Endothelial cell of umbilical vein (primary cell): ENCODE data around the gene ARFGEF3. TPM values are rescaled to one million over a fixed set of nuclear protein-coding genes. Genes with fewer than 3 reads are reported as not detected.

Source experiments
- BruUV-seq: library from RNA; stranded (reverse); fragments of 400-500 nt; replicated peaks from 2 replicates; lab custom pipeline; 2021; lab: Mats Ljungman, UMichigan
- CTCF ChIA-PET: fragments of 300-600, 350-600 bp; sonication (Branson Sonifier 250); formaldehyde crosslinking; loops from one replicate; lab custom pipeline; 2021; ENCODE audit warnings: antibody characterized with exemption, inconsistent platforms; lab: Charles Lee
- POLR2A ChIA-PET: fragments of 300-600, 350-600 bp; sonication (Branson Sonifier 250); formaldehyde crosslinking; loops from one replicate; lab custom pipeline; 2021; ENCODE audit warnings: antibody characterized with exemption, inconsistent platforms; lab: Charles Lee
- DNase-seq: peaks from one replicate; pipeline ENCODE4 v3.0.0-alpha.2; 2011; ENCODE audit warnings: low read depth, low spot score
- FAIRE-seq: peaks from 2 replicates; lab custom pipeline; 2011; peaks lifted over from hg19 to GRCh38; lab: Jason Lieb, UNC
- H2AFZ ChIP-seq: 2 replicates; pipeline ENCODE4 v1.6.0; 2012; ENCODE audit warnings: low read depth, low read length, control low read depth, inconsistent platforms
- H3K27ac ChIP-seq: 2 replicates; pipeline ENCODE4 v1.5.1; 2011; ENCODE audit warnings: low read depth, mild to moderate bottlenecking, control low read depth, low read length, moderate library complexity; ENCODE audit not compliant: insufficient read depth
- H3K27me3 ChIP-seq, 2 experiments: 2 replicates each; pipeline versions ENCODE4 v1.6.0 to v1.6.1; 2011; ENCODE audit warnings: low read length in 2 of 2, mixed read lengths in 1 of 2; ENCODE audit not compliant: control insufficient read depth in 2 of 2, insufficient read depth in 2 of 2
- H3K36me3 ChIP-seq, 2 experiments: 2 replicates in 1 of 2; 3 replicates in 1 of 2; pipeline ENCODE4 v1.5.1; 2011; ENCODE audit warnings: low read length in 2 of 2, mild to moderate bottlenecking in 1 of 2, moderate library complexity in 1 of 2; ENCODE audit not compliant: control insufficient read depth in 2 of 2, insufficient read depth in 2 of 2; ENCODE audit errors: extremely low read depth in 1 of 2
- H3K4me1 ChIP-seq: 3 replicates; pipeline ENCODE4 v1.5.1; 2011; ENCODE audit warnings: mild to moderate bottlenecking, low read length; ENCODE audit not compliant: control insufficient read depth, insufficient read depth; ENCODE audit errors: extremely low read depth
- H3K4me2 ChIP-seq: 2 replicates; pipeline ENCODE4 v1.6.1; 2011; ENCODE audit warnings: low read length, control low read depth, mixed read lengths; ENCODE audit not compliant: insufficient read depth
- H3K4me3 ChIP-seq, 3 experiments: fragments of 200-600 bp in 1 of 3; sonication (generic), shearing (Covaris generic) in 1 of 3; replicated peaks in 1 of 3; 2 replicates each; pipeline ENCODE4 v1.5.1; 2011 to 2016; ENCODE audit warnings: control low read depth in 3 of 3, low read length in 3 of 3, mild to moderate bottlenecking in 2 of 3, inconsistent platforms in 1 of 3, low read depth in 1 of 3, moderate library complexity in 1 of 3; ENCODE audit not compliant: insufficient read depth in 1 of 3
- H3K79me2 ChIP-seq: 2 replicates; pipeline ENCODE4 v1.6.0; 2012; ENCODE audit warnings: low read length, inconsistent platforms; ENCODE audit not compliant: control insufficient read depth, insufficient read depth
- H3K9ac ChIP-seq: replicated peaks from 2 replicates; pipeline ENCODE3; 2011; ENCODE audit warnings: low read length, control low read depth; ENCODE audit not compliant: insufficient read depth; ENCODE audit errors: extremely low read depth
- H3K9me1 ChIP-seq: replicated peaks from 3 replicates; pipeline ENCODE4 v1.6.0; 2011; ENCODE audit warnings: mild to moderate bottlenecking, low read length; ENCODE audit not compliant: control insufficient read depth, insufficient read depth; ENCODE audit errors: extremely low read depth
- H3K9me3 ChIP-seq: replicated peaks from 2 replicates; pipeline ENCODE4 v1.5.1; 2012; ENCODE audit warnings: low read length, inconsistent platforms; ENCODE audit not compliant: control insufficient read depth, insufficient read depth
- H4K20me1 ChIP-seq: replicated peaks from 2 replicates; pipeline ENCODE3; 2011; ENCODE audit warnings: mild to moderate bottlenecking, low read length; ENCODE audit not compliant: control insufficient read depth, insufficient read depth; ENCODE audit errors: extremely low read depth
- EZH2 ChIP-seq: IDR thresholded peaks from 2 replicates; pipeline ENCODE4 v1.6.1; 2012; ENCODE audit warnings: borderline replicate concordance, low read depth, mild to moderate bottlenecking, moderate library complexity, low read length, inconsistent platforms; ENCODE audit not compliant: severe bottlenecking
- JUN ChIP-seq: IDR thresholded peaks from 2 replicates; pipeline ENCODE4 v1.6.1; 2011; ENCODE audit warnings: borderline replicate concordance, low read depth; ENCODE audit not compliant: insufficient read length, insufficient read depth
- POLR2A ChIP-seq: IDR thresholded peaks from 2 replicates; pipeline ENCODE4 v1.6.1; 2012; ENCODE audit warnings: low read depth, mild to moderate bottlenecking, control low read depth, low read length
- POLR2AphosphoS5 ChIP-seq: IDR thresholded peaks from 2 replicates; pipeline ENCODE4 v1.6.1; 2012; ENCODE audit warnings: low read depth, mild to moderate bottlenecking, control low read depth, low read length, moderate library complexity; ENCODE audit not compliant: insufficient read depth
- dilution Hi-C: fragments of 300-500 bp; cut with MboI; formaldehyde crosslinking; loops from one replicate; pipeline ENCODE4 v1.15.0; 2019; ENCODE audit warnings: low sequenced_read_pairs; ENCODE audit not compliant: extremely low pct_ligation_motif_present
- intact Hi-C: fragments of 100-400 bp; cut with micrococcal nuclease; formaldehyde crosslinking; loops from one replicate; pipeline ENCODE4 v1.10.0; 2022
- polyA plus RNA-seq, 4 experiments: library from polyadenylated mRNA; depleted of rRNA in 3 of 4; stranded (reverse) in 3 of 4; unstranded in 1 of 4; fragments of >200 nt; gene quantifications; 2 replicates each; pipeline versions ENCODE4 v1.2.1 to v1.2.3, GENCODE V29; 2011 to 2012; ENCODE audit warnings: missing spikeins in 1 of 4
- total RNA-seq: library from RNA; stranded (reverse); gene quantifications from 2 replicates; pipeline ENCODE4 v1.2.3, GENCODE V29; 2021

The ARFGEF3 gene
- total and polyA plus RNA-seq, 2 donors (not counting 3 experiments of a cell fraction or from before 2014, with no cell fraction given) = 1.3 to 7.3 TPM

- CTCF ChIA-PET = no interaction called here
- no peaks in the 10 kb centered on the region for H3K79me2 ChIP-seq
- H3K27me3 ChIP-seq = no peaks in the 10 kb centered on the region
- no peaks in the 10 kb centered on the region for H3K9me3 ChIP-seq
- no peaks in the 10 kb centered on the region for H3K4me1 ChIP-seq
- dilution Hi-C loops = no loop called here
- H3K4me2 ChIP-seq = no peak overlapping the region
- no peak overlapping the region for H3K4me3 ChIP-seq
- no peak overlapping the region for H3K27ac ChIP-seq
- no peak overlapping the region for H3K9ac ChIP-seq
- BruUV-seq = no TSS peak
- no peak overlapping the region for H2AFZ ChIP-seq
- POLR2A ChIA-PET = no interaction called here
- FAIRE-seq (no peak), DNase-seq (no peak)
- TF ChIP-seq POLR2AphosphoS5 (no peak), JUN (no peak)
- H3K36me3 ChIP-seq = no peaks in the 10 kb centered on the region
- no peaks in the 10 kb centered on the region for H4K20me1 ChIP-seq
- no peaks in the 10 kb centered on the region for H3K9me1 ChIP-seq
- intact Hi-C loops = no loop called here
Observed at GRCh38 chr6:138184230-138184629, 22.5 kb downstream of the ARFGEF3 start.

- DNase-seq (no peak), FAIRE-seq (no peak)
- ChIA-PET POLR2A (no interaction called here), CTCF (no interaction called here)
- no peak overlapping the region for H2AFZ ChIP-seq
- H3K36me3 ChIP-seq = no peaks in the 10 kb centered on the region
- TF ChIP-seq EZH2 (no peak), POLR2A (no peak)
- BruUV-seq = no TSS peak
- no peaks in the 10 kb centered on the region for H3K9me3 ChIP-seq
- H3K27ac ChIP-seq = no peak overlapping the region
- no peaks in the 10 kb centered on the region for H3K27me3 ChIP-seq
- H3K9me1 ChIP-seq = no peaks in the 10 kb centered on the region
- no peak overlapping the region for H3K4me2 ChIP-seq
- dilution Hi-C loops (no loop called here), intact Hi-C loops (no loop called here)
- no peak overlapping the region for H3K4me3 ChIP-seq
- H3K9ac ChIP-seq = no peak overlapping the region
- no peaks in the 10 kb centered on the region for H3K79me2 ChIP-seq
- H3K4me1 ChIP-seq = no peaks in the 10 kb centered on the region
- H4K20me1 ChIP-seq = no peaks in the 10 kb centered on the region
Observed at GRCh38 chr6:138187156-138187555, 25.4 kb downstream of the ARFGEF3 start.
